ENCODE measurements around the gene SLCO6A1.

Gene SLCO6A1, protein sequence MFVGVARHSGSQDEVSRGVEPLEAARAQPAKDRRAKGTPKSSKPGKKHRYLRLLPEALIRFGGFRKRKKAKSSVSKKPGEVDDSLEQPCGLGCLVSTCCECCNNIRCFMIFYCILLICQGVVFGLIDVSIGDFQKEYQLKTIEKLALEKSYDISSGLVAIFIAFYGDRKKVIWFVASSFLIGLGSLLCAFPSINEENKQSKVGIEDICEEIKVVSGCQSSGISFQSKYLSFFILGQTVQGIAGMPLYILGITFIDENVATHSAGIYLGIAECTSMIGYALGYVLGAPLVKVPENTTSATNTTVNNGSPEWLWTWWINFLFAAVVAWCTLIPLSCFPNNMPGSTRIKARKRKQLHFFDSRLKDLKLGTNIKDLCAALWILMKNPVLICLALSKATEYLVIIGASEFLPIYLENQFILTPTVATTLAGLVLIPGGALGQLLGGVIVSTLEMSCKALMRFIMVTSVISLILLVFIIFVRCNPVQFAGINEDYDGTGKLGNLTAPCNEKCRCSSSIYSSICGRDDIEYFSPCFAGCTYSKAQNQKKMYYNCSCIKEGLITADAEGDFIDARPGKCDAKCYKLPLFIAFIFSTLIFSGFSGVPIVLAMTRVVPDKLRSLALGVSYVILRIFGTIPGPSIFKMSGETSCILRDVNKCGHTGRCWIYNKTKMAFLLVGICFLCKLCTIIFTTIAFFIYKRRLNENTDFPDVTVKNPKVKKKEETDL

GRCh38 chr5:102498271-102499034 lies at the start of gene SLCO6A1:
TSS of gene SLCO6A1 (minus strand) at chr5:102499001. CDS start at chr5:102498844, 157 bp downstream.
- H3K27me3 ChIP-seq (ENCODE audit: control insufficient read depth, insufficient read depth, low read length): no peaks in the 10 kb centered on the region
- no peak for TF ChIP-seq CTCF (IDR thresholded peaks at IDR 0.05)
- no peak within 1 kb of the TSS for H3K27ac ChIP-seq

DNA sequence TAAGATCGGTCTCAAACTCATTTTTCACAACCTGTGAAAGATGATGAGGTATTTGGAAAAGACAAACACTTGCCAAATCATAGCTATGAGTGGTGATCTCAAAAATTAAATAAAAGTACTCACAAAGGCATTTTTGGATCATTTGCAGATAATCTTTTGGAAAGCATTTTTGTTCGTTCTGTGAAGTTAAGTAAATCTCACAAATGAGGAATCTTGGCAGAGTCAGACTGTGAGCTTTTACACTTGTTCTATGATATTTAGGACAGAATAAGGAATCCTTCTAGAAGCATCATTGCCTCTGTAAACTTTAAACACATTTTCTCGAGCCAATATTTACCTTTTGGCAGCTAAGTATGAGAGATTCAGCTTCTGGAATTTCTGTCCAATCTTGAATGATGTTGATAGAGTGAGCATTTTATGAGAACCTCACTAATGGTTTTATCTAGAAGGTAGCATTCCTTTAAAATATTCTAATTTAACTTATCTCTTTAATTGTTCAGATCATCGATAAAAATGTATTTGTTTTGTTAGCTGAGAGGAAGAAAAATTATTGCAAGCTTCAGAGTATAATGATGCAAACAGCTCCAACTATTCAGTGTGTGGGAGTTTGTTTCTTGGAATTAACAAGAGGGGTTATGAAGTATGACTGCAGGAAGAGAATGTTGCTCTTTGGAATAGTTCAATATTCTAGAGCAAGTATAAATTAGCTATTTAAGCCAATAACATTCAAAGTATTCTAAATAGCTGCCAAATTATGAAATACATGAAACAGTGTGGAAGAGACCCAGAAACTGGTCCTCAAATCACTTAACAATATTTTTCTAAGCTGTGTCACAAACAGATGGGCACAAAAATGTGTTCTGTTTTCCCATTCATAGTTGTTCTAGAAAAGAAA lies 48.6 kb upstream of the SLCO6A1 start:
- H3K27me3 ChIP-seq (ENCODE audit: control insufficient read depth, insufficient read depth, low read length): no peaks in the 10 kb centered on the region
- no peaks in the 10 kb centered on the region for H3K36me3 ChIP-seq (ENCODE audit: control insufficient read depth, insufficient read depth, low read length)

More at GRCh38 chr5:102498271-102499034, at the start of gene SLCO6A1:
- Histone ChIP-seq H3K9ac (no peak within 1 kb of the TSS), H3K36me3 (ENCODE audit: control insufficient read depth, insufficient read depth, low read length) (no peaks in the 10 kb centered on the region), H2AFZ (no peak within 1 kb of the TSS), H3K4me3 (ENCODE audit: low read depth, low read length) (no peak within 1 kb of the TSS), H3K79me2 (no peaks in the 10 kb centered on the region), H3K4me2 (ENCODE audit: low read length) (no peak within 1 kb of the TSS), H3K4me1 (no peaks in the 10 kb centered on the region), H3K9me3 (ENCODE audit: control insufficient read depth, low read length) (no peaks in the 10 kb centered on the region)

DNA sequence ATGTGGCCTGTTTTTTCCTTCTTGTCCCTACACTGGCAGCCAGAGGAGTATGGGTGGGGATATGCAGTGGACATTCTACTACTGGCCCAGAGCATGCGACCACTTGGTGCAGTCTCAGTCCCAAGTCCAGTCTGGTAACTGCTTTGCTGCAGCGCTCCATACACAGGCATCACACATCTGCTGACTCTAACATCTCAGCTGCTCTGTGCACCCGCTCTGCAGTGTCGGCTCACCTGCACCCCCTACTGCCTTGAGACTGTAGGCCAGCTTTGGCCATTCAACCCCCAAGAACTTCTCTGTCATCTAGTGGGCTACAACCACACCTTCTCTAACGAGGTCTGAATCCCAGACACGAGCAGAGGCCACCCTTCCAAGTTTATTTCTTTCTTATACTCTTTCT lies 46.4 kb upstream of the SLCO6A1 start:
- H3K4me1 ChIP-seq: no peaks in the 10 kb centered on the region
- no peak overlapping the region for H3K27ac ChIP-seq
- no peak for TF ChIP-seq CTCF (IDR thresholded peaks at IDR 0.05)
- no peak overlapping the region for H3K9ac ChIP-seq
- no peaks in the 10 kb centered on the region for H3K9me3 ChIP-seq (ENCODE audit: control insufficient read depth, low read length)
- H3K27me3 ChIP-seq (ENCODE audit: control insufficient read depth, insufficient read depth, low read length): no peaks in the 10 kb centered on the region
- no peak overlapping the region for H2AFZ ChIP-seq
- no peaks in the 10 kb centered on the region for H3K79me2 ChIP-seq
- H3K4me3 ChIP-seq (ENCODE audit: low read depth, low read length): no peak overlapping the region
- no peaks in the 10 kb centered on the region for H3K36me3 ChIP-seq (ENCODE audit: control insufficient read depth, insufficient read depth, low read length)
- H3K4me2 ChIP-seq (ENCODE audit: low read length): no peak overlapping the region

More for the DNA sequence above, 48.6 kb upstream of the SLCO6A1 start:
- no peak overlapping the region for H2AFZ ChIP-seq
- TF ChIP-seq CTCF (IDR thresholded peaks at IDR 0.05): no peak
- H3K9me3 ChIP-seq (ENCODE audit: control insufficient read depth, low read length): no peaks in the 10 kb centered on the region
- no peak overlapping the region for H3K9ac ChIP-seq
- no peak overlapping the region for H3K27ac ChIP-seq
- H3K4me1 ChIP-seq: no peaks in the 10 kb centered on the region
- no peak overlapping the region for H3K4me3 ChIP-seq (ENCODE audit: low read depth, low read length)
- H3K4me2 ChIP-seq (ENCODE audit: low read length): no peak overlapping the region
- no peaks in the 10 kb centered on the region for H3K79me2 ChIP-seq

DNA sequence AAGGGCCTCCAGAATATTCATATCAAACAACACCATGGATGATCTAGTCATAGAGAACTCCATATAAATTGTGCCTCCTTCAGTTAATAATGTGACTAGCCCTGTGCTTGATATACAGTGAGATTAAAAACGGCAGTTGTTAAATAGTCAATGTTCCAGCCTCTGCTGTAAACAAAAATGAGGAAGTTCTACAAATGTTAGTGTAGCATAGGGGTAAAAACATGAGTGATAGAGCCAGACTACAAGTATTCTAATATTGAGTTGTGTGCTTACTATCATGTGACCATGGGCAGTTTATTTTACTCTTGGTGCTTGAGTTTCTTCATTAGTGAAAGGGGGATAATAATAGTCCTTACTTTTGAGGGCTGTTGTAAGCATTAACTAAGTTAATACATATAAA lies 43.3 kb upstream of the SLCO6A1 start:
- H3K4me1 ChIP-seq: no peaks in the 10 kb centered on the region
- no peak overlapping the region for H3K4me2 ChIP-seq (ENCODE audit: low read length)
- H3K27me3 ChIP-seq (ENCODE audit: control insufficient read depth, insufficient read depth, low read length): no peaks in the 10 kb centered on the region
- H3K79me2 ChIP-seq: no peaks in the 10 kb centered on the region
- no peak overlapping the region for H2AFZ ChIP-seq
- H3K36me3 ChIP-seq (ENCODE audit: control insufficient read depth, insufficient read depth, low read length): no peaks in the 10 kb centered on the region
- TF ChIP-seq CTCF (IDR thresholded peaks at IDR 0.05): no peak
- H3K9ac ChIP-seq: no peak overlapping the region
- no peaks in the 10 kb centered on the region for H3K9me3 ChIP-seq (ENCODE audit: control insufficient read depth, low read length)
- no peak overlapping the region for H3K4me3 ChIP-seq (ENCODE audit: low read depth, low read length)
- no peak overlapping the region for H3K27ac ChIP-seq

Data from parathyroid adenoma (tissue), 2 donors.